ENCODE data around the gene TMEM256.

DNA sequence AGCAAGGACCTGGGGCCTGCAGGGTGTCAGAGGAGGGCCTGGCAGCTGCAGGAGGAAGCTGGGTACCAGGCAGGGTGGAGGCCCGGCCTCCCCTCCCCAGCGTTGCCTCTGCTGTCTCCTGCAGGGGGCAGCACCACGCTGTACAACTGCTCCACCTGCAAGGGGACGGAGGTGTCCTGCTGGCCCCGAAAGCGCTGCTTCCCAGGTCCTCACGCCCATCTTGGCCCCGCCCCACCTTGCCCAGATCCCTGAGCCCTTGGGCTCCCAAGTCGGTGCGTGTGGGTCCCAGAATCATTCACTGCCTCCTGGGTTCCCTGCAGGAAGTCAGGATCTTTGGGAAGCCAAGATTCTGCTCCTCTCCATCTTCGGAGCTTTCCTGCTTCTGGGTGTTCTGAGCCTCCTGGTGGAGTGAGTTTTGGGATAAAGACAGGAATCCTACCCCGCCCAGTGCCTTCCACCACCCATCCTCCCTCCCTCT, 47.8 kb downstream of the TMEM256 start:
- TF ChIP-seq POLR2AphosphoS5 (IDR thresholded peaks at IDR 0.05; ENCODE audit: borderline replicate concordance, low read depth, low read length) (no peak), EZH2 (IDR thresholded peaks at IDR 0.05) (no peak)
